Neural cell (in vitro differentiated cells): ENCODE data around the gene TBC1D8. TPM values are rescaled to one million over a fixed set of nuclear protein-coding genes. Genes with fewer than 3 reads are reported as not detected.

ENCODE experiments used
- H2AFZ ChIP-seq: fragments of 200-600, 300-800 bp; sonication (generic), shearing (Covaris generic); 2 replicates; pipeline ENCODE4 v1.6.0; 2014; ENCODE audit warnings: low read depth, mild to moderate bottlenecking, antibody characterized with exemption, low read length, moderate library complexity
- H3F3A ChIP-seq: fragments of 200-600 bp; shearing (Covaris generic); 2 replicates; pipeline ENCODE4 v1.6.1; 2016; ENCODE audit warnings: mild to moderate bottlenecking, moderate library complexity, mixed read lengths, antibody characterized with exemption, low read length; ENCODE audit not compliant: insufficient read depth, poor library complexity, severe bottlenecking
- H3K27ac ChIP-seq: fragments of 200-600, 300-800 bp; sonication (generic), shearing (Covaris generic); 2 replicates; pipeline ENCODE4 v1.5.1; 2014; ENCODE audit warnings: mild to moderate bottlenecking, low read length, moderate library complexity
- H3K27me3 ChIP-seq: fragments of 300-800, 200-600 bp; sonication (generic), shearing (Covaris generic); 2 replicates; pipeline ENCODE4 v1.6.0; 2014; ENCODE audit warnings: mild to moderate bottlenecking, low read depth, low read length, moderate library complexity; ENCODE audit not compliant: insufficient read depth
- H3K36me3 ChIP-seq: fragments of 300-800, 200-600 bp; sonication (generic), shearing (Covaris generic); 2 replicates; pipeline ENCODE4 v1.5.1; 2014; ENCODE audit warnings: mild to moderate bottlenecking, antibody characterized with exemption, low read length, moderate library complexity; ENCODE audit not compliant: insufficient read depth
- H3K4me2 ChIP-seq: fragments of 300-800, 200-600 bp; sonication (generic), shearing (Covaris generic); 2 replicates; pipeline ENCODE4 v1.6.0; 2014; ENCODE audit warnings: mild to moderate bottlenecking, low read length
- H3K4me3 ChIP-seq: fragments of 300-800, 200-600 bp; sonication (generic), shearing (Covaris generic); 2 replicates; pipeline ENCODE4 v1.5.1; 2014; ENCODE audit warnings: mild to moderate bottlenecking, low read length, moderate library complexity
- H3K79me2 ChIP-seq: fragments of 200-600 bp; shearing (Covaris generic); replicated peaks from 2 replicates; pipeline ENCODE4 v1.6.0; 2014; ENCODE audit warnings: mild to moderate bottlenecking, low read length, moderate library complexity; ENCODE audit not compliant: insufficient read depth
- H3K9ac ChIP-seq: fragments of 300-800, 200-600 bp; sonication (generic), shearing (Covaris generic); 2 replicates; pipeline ENCODE4 v1.6.1; 2016; ENCODE audit warnings: mild to moderate bottlenecking, low read length, mixed read lengths
- H3K9me2 ChIP-seq: fragments of 200-600 bp; shearing (Covaris generic); 2 replicates; pipeline ENCODE4 v1.6.1; 2016; ENCODE audit warnings: mild to moderate bottlenecking, low read length, mixed read lengths; ENCODE audit not compliant: insufficient read depth
- H3K9me3 ChIP-seq: fragments of 200-600, 300-800 bp; sonication (generic), shearing (Covaris generic); 2 replicates; pipeline ENCODE4 v1.6.1; 2016; ENCODE audit warnings: mild to moderate bottlenecking, mixed run types, low read length, moderate library complexity, mixed read lengths
- H4K20me1 ChIP-seq: fragments of 200-600 bp; shearing (Covaris generic); 2 replicates; pipeline ENCODE4 v1.6.1; 2016; ENCODE audit warnings: mild to moderate bottlenecking, mixed run types; ENCODE audit not compliant: insufficient read depth
- EP300 ChIP-seq: fragments of 450-650 bp; conservative IDR thresholded peaks from 2 replicates; pipeline ENCODE4 v1.6.1; 2014; ENCODE audit warnings: antibody characterized with exemption, mild to moderate bottlenecking, moderate library complexity; ENCODE audit not compliant: poor library complexity, severe bottlenecking
- EZH2 ChIP-seq: fragments of 200-600, 300-800 bp; shearing (Covaris generic), sonication (generic); IDR thresholded peaks from 2 replicates; pipeline ENCODE4 v1.6.1; 2014; ENCODE audit warnings: antibody characterized with exemption, low read length, borderline replicate concordance, mild to moderate bottlenecking; ENCODE audit not compliant: insufficient read depth, poor library complexity, severe bottlenecking
- MXI1 ChIP-seq: fragments of 450-650 bp; conservative IDR thresholded peaks from 2 replicates; pipeline ENCODE4 v1.6.1; 2014; ENCODE audit warnings: antibody characterized with exemption, mild to moderate bottlenecking; ENCODE audit not compliant: poor library complexity, severe bottlenecking
- POLR2AphosphoS5 ChIP-seq: IDR thresholded peaks from 2 replicates; pipeline ENCODE4 v1.6.1; 2012
- RAD21 ChIP-seq: fragments of 450-650 bp; conservative IDR thresholded peaks from 2 replicates; pipeline ENCODE4 v1.6.1; 2014; ENCODE audit warnings: antibody characterized with exemption, mild to moderate bottlenecking, moderate library complexity
- SMC3 ChIP-seq: fragments of 450-650 bp; conservative IDR thresholded peaks from 2 replicates; pipeline ENCODE4 v1.6.1; 2014; ENCODE audit warnings: antibody characterized with exemption, mild to moderate bottlenecking, moderate library complexity; ENCODE audit not compliant: poor library complexity
- TAF1 ChIP-seq: IDR thresholded peaks from 2 replicates; pipeline ENCODE4 v1.6.1; 2012; ENCODE audit warnings: low read depth
- polyA plus RNA-seq: library from polyadenylated mRNA; depleted of rRNA; stranded (reverse); fragments of >200 nt; gene quantifications from 2 replicates; pipeline ENCODE4 v1.2.3, GENCODE V29; 2014
- TF ChIP-seq, protein P1 (sequence below): IDR thresholded peaks from 2 replicates; pipeline ENCODE4 v1.6.1; 2012; ENCODE audit warnings: borderline replicate concordance
- TF ChIP-seq, protein P2 (sequence below): fragments of 450-650 bp; IDR thresholded peaks from 2 replicates; pipeline ENCODE4 v1.5.1; 2014; ENCODE audit warnings: antibody characterized with exemption, mild to moderate bottlenecking, moderate library complexity; ENCODE audit not compliant: poor library complexity, severe bottlenecking

Gene TBC1D8
- polyA plus RNA-seq, 1 donor from 2014 or later: 5.3 TPM

DNA sequence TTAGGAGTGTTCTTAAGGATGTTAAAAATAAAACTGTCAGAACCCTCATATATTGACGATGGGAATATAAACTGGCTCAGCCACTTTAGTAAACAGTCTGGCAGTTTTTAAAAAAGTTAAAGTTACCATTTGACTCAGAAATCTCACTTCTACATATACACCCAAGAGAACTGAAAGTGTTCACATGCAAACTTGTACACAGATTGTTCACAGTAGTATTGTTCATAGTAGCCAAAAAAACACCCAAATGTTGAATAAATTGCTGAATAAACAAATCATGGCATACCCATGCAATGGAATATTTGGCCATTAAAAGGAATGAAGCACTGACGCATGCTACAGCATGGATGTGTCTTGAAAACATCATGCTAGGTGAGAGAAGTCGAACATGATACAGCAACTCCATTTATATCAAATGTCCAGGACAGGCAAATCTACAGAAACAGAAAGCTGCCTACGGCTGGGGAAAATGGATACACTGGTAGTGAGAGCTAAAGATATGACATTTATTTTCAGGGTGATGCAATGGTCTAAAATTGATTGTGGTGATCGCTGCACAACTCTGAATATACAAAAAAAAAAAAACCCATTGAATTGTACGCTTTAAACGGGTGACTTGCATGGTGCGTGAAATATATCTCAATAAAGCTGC lies 139.0 kb downstream of the TBC1D8 start:
- Histone ChIP-seq H3K4me2 (no peak overlapping the region), H3F3A (no peaks in the 10 kb centered on the region), H3K27me3 (no peaks in the 10 kb centered on the region), H3K9me2 (no peaks in the 10 kb centered on the region), H3K27ac (no peak overlapping the region), H4K20me1 (no peaks in the 10 kb centered on the region), H2AFZ (no peak overlapping the region), H3K9ac (no peak overlapping the region), H3K36me3 (no peaks in the 10 kb centered on the region), H3K4me3 (no peak overlapping the region), H3K9me3 (no peaks in the 10 kb centered on the region), H3K79me2 (no peaks in the 10 kb centered on the region)
- TF ChIP-seq TAF1: no peak
- no peak for TF ChIP-seq EZH2
- TF ChIP-seq SMC3: no peak
- no peak for TF ChIP-seq RAD21

DNA sequence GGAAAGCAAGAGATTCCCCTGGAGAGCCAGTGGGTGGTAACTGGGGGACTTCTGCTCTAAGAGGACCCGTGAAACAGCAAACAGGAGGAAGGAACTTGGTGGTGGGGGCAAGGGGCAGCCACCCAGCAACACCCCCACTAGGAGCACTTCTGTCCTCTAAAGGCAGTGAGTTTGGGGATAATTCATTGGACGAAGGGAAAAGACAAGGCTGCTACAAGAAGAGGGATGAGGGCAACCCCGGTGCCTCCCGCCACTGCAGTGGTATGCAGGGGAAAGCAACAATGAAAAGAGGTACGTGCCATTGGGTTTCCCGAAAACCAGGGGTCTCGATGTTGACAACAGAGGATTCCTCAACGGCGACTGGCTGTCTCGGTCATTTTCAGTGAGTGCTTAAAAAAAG lies 140.0 kb downstream of the TBC1D8 start:
- H3K27ac ChIP-seq: no peak overlapping the region
- H2AFZ ChIP-seq: no peak overlapping the region
- H4K20me1 ChIP-seq: no peaks in the 10 kb centered on the region
- no peak overlapping the region for H3K9ac ChIP-seq
- no peak for TF ChIP-seq RAD21
- TF ChIP-seq, protein P1, sequence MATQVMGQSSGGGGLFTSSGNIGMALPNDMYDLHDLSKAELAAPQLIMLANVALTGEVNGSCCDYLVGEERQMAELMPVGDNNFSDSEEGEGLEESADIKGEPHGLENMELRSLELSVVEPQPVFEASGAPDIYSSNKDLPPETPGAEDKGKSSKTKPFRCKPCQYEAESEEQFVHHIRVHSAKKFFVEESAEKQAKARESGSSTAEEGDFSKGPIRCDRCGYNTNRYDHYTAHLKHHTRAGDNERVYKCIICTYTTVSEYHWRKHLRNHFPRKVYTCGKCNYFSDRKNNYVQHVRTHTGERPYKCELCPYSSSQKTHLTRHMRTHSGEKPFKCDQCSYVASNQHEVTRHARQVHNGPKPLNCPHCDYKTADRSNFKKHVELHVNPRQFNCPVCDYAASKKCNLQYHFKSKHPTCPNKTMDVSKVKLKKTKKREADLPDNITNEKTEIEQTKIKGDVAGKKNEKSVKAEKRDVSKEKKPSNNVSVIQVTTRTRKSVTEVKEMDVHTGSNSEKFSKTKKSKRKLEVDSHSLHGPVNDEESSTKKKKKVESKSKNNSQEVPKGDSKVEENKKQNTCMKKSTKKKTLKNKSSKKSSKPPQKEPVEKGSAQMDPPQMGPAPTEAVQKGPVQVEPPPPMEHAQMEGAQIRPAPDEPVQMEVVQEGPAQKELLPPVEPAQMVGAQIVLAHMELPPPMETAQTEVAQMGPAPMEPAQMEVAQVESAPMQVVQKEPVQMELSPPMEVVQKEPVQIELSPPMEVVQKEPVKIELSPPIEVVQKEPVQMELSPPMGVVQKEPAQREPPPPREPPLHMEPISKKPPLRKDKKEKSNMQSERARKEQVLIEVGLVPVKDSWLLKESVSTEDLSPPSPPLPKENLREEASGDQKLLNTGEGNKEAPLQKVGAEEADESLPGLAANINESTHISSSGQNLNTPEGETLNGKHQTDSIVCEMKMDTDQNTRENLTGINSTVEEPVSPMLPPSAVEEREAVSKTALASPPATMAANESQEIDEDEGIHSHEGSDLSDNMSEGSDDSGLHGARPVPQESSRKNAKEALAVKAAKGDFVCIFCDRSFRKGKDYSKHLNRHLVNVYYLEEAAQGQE: no peak
- no peak for TF ChIP-seq EP300
- no peak for TF ChIP-seq SMC3
- no peak for TF ChIP-seq TAF1
- TF ChIP-seq POLR2AphosphoS5: no peak
- no peak for TF ChIP-seq MXI1
- TF ChIP-seq, protein P2, sequence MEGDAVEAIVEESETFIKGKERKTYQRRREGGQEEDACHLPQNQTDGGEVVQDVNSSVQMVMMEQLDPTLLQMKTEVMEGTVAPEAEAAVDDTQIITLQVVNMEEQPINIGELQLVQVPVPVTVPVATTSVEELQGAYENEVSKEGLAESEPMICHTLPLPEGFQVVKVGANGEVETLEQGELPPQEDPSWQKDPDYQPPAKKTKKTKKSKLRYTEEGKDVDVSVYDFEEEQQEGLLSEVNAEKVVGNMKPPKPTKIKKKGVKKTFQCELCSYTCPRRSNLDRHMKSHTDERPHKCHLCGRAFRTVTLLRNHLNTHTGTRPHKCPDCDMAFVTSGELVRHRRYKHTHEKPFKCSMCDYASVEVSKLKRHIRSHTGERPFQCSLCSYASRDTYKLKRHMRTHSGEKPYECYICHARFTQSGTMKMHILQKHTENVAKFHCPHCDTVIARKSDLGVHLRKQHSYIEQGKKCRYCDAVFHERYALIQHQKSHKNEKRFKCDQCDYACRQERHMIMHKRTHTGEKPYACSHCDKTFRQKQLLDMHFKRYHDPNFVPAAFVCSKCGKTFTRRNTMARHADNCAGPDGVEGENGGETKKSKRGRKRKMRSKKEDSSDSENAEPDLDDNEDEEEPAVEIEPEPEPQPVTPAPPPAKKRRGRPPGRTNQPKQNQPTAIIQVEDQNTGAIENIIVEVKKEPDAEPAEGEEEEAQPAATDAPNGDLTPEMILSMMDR: no peak
- TF ChIP-seq EZH2: no peak
- H3K79me2 ChIP-seq: no peaks in the 10 kb centered on the region
- no peaks in the 10 kb centered on the region for H3K36me3 ChIP-seq
- H3K9me2 ChIP-seq: no peaks in the 10 kb centered on the region
- no peaks in the 10 kb centered on the region for H3K27me3 ChIP-seq
- H3K4me2 ChIP-seq: no peak overlapping the region
- H3F3A ChIP-seq: no peaks in the 10 kb centered on the region
- H3K4me3 ChIP-seq: no peak overlapping the region
- H3K9me3 ChIP-seq: no peaks in the 10 kb centered on the region
